GM19351 (cell line): ENCODE results near the gene PAN2.
"Not testable (repeated sequence)": the region's sequence is repeated elsewhere in the genome, so short reads cannot be mapped to it uniquely, and the experiment has no call there.

Experiments
- ATAC-seq: cut with Tn5 transposase; IDR thresholded peaks from one replicate; pipeline ENCODE4 v1.9.1; 2021; ENCODE audit warnings: mild to moderate bottlenecking, moderate library complexity; ENCODE audit not compliant: unreplicated experiment

Gene PAN2

GRCh38 chr12:56308714-56309113 is 25.1 kb downstream of the PAN2 start:
- no peak for ATAC-seq

DNA sequence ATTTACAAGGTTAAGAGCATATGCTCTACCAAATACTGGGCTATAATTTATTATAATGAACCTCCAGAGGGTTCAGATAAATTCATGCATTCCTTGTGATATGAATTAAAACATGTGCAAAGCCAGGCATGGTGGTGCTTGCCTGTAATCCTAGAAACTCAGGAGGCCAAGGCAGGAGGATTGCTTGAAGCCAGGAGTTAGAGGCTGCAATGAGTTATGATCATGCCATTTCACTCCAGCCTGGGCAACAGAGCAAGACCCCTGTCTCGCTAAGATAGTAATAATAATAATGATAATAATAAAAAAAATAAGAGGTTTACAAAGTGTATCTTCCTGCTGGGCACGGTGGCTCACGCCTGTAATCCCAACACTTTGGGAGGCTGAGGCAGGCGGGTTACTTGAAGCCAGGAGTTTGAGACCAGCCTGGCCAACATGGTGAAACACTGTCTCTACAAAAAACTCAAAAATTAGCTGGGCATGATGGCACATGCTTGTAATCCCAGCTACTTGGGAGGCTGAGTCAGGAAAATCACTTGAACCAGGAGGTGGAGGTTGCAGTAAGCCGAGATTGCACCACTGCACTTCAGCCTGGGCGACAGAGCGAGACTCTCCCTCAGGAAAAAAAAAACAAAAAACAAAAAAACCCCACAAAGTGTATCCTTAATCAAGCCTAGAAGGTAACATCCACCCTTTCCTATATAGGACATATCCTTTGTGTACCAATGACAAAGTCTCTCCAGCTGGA is 26.4 kb downstream of the PAN2 start:
- no peak for ATAC-seq

DNA sequence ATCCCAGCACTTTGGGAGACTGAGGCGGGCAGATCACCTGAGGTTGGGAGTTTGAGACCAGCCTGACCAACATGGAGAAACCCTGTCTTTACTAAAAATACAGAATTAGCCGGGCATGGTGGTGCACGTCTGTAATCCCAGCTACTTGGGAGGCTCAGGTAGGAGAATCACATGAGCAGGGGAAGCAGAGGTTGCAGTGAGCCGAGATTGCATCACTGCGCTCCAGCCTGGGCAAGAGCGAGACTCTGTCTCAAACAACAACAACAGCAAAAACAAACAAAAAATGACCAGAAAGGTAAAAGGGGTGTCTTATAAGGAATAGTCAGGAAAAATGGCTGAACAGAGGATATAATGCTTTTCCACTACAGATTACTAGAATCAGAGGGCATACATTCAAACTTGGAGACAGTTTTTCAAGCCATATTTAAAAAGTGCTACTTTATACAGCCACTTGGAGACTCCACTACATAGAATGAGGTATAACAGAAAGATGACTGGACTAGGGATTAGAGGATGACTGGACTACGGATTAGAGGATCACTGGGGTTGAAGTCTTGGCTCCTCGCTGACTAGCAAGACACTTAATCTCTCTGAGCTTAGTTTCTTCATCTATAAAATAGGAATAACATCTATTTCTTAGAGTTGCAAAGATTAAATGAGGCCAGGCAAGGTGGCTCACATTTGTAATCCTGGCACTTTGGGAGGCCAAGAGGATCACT is 28.8 kb downstream of the PAN2 start:
- no peak for ATAC-seq

- no peak for ATAC-seq
Measured at GRCh38 chr12:56304276-56304675, 29.5 kb downstream of the PAN2 start.

DNA sequence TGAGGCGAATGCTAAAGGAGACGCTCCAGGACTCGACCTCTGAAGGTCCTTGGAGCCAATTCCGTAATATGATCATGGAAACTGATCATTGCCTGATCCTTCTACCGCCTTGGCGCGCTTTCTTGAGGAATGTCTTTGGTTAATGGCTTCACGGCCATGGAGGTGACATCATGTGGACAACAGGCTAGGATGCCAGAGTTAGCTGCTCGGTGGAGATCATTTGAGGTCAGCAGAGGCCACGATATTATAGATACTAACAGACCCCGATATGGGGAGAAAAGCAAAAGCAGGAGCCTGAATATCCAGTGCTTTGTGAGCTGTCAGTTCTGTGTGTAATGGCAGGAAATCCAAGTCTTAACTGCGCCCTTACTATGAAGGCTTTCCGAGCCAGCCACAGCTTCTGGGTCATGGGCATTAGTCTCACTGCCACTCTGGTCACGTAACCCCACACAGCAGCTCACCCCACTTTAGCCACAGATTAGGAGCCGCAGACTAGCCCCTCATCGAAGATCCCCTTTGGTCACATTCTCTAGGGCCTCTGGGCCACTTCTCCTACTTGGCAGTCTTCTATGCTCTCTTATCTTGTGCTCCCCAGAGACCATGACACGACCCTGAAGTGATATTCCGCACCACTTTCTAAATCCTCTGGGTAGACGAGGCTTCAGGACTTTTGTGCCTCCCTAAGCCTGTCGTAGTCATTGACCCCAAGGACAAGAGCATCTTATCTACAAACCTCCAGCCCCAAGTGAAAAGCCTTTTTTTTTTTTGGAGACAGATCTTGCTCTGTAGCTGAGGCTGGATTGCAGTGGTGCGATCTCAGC is 32.9 kb downstream of the PAN2 start:
- ATAC-seq: no peak

- peak; percentile 93 for ATAC-seq
Measured at GRCh38 chr12:56299853-56300643, 33.8 kb downstream of the PAN2 start, which contains the start of gene CS. Gene CS, minus strand, starts transcription at chr12:56300330. Its CDS starts 129 bp downstream, at chr12:56300201.

GRCh38 chr12:56299308-56299852 is 34.4 kb downstream of the PAN2 start:
- no peak for ATAC-seq

DNA sequence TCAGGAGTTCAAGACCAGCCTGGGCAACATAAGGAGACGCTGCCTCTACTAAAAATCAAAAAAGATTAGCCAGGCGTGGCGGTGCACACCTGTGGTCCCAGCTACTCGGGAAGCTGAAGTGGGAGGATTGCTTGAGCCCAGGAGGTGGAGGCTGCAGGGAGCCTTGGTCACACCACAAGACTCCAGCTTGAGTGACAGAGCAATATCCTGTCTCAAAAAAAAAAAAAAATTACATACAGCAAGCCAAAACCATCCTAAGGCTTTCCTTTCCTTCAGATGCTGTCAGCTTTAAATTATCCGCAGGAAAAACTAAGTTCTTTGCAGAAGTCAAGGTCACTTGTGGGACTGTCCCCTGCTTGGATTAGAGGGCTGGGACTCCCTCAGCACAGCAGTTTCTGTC is 35.0 kb downstream of the PAN2 start:
- ATAC-seq: no peak

DNA sequence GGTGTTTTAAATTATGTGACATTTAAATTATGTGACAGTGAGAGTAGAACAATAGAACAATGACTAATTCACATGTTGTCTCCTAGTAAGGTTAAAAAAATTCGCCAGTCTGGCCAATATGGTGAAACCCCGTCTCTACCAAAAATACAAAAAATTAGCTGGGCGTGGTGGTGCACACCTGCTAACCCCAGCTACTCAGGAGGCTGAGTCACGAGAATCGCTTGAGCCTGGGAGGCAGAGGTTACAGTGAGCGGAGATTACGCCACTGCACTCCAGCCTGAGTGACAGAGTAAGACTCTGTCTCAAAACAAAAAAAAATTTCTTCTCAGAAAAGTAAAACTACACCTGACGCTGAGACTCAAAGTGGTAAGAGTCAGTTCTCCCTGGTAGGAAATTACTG is 36.4 kb downstream of the PAN2 start:
- ATAC-seq: no peak

DNA sequence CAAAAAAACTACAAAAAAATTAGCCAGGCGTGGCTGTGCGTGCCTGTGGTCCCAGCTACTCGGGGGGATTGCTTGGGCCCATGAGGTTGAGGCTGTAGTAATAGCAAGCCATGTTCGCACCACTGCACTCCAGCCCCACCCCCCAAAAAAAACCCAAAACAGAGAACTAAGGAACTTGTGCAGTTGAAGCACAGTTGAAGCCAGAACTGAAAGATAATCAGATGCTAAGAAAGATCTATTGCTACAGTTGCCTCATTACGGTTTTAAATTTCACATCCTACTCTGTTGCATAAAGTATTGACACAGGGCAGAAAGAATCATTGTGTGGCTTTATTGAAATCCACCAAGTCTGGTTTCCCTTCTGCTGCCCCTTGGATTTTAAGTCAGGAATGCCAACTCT is 37.5 kb downstream of the PAN2 start:
- ATAC-seq: no peak

DNA sequence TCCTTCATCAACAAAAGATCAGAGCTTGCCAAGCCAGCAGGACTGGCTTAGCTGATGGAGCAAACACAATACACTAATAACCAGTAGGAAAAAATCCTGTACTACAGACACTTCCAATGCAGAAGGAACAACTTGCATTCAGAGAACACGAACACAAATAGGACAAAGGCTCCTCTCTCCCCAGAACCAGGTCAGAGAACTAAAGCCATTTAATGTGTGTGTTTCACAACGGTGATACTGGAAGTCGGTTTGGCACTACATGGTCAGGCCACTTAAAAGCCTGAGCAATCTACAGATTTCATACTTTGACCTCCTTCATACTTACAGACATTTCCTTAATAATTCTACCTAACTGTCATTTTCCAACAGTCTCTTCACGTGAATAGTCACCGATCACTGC is 40.0 kb downstream of the PAN2 start:
- no peak for ATAC-seq

DNA sequence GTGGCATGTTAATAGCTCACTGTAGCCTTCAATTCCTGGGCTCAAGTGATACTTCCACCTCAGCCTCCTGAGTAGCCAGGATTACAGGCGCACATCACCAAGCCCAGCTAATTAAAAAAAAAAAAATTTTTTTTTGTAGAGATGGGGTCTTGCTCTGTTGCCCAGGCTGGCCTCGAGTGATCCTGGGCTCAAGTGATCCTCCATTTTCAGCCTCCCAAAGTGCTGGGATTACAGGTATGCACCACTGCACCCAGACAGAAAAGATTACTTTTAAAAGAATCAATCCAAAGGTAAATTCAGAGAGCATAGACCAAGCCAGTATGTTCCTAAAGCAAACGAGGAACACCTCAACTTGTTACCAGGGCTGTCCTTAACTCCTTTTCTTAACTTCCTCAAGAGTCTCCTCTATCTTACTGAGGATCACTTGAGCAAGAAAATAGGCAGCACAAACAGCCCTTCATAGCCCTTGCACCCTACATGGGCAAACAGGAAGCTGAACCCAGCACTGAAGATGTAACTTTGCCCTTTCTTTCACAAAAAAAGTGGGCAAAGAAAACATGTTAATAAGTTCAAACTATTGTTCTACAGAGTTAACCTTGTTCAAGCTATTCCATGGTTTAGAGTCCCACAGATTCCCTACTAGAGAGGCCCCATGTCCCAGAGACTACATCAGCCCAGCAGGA is 45.0 kb downstream of the PAN2 start:
- no peak for ATAC-seq

DNA sequence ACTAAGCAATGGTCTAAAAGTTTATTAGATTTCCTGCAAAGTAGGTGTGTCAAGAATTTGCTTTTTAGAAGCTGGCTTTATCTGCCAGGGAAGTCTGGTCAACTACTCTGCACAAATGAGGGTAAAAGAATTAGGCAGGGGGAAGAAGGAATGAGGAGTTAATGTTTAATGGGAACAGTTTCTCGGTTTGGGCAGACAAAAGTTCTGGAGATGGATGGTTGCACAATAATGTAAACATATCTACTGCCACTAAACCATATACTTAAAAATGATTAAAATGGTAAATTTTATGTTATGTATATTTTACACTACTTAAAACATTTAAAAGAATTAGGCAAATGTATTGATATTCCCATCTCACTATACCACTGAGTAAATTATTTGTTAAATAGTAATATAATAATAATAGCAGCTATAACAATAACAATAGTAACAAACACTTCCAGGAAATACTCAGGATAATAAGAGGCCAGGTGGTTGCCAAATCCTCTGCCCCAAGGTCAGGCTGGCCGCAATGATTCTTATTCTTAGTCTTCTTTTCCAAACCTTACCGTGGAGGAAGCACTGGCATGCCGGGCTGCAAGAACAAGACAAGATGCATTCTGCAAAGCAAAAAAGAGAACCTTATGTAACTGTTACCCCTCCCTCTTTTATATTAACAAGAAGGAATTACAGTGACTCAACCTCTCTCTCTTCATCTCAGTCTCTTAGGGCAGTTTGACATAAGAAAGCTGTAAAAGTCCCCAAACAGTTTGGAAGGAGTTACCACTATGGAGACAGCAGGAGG is 47.6 kb downstream of the PAN2 start:
- ATAC-seq: no peak

GRCh38 chr12:56284263-56284662 is 49.5 kb downstream of the PAN2 start:
- ATAC-seq: not testable (repeated sequence)

GRCh38 chr12:56282579-56282978 is 51.2 kb downstream of the PAN2 start:
- ATAC-seq: no peak

- ATAC-seq: no peak
Measured at GRCh38 chr12:56282030-56282429, 51.8 kb downstream of the PAN2 start.

DNA sequence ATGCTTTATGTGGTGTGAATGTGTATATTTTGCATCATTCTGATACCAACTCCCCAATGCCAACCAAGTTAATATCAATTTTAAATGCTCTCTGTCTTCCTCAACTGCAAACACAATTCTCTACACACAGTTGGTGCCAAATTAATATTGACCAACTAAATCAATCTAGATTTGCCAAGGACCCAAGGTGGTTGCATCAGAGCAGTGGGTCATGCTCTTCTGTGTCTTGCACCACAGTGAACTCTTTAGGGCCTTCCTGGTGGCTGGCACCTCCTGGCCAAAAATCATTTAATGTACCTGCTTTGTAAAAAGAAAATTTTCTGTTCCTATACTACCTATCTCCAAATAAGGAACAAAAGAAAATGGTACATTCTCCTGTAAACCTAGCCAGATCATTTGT is 53.0 kb downstream of the PAN2 start:
- no peak for ATAC-seq

- no peak for ATAC-seq
Measured at GRCh38 chr12:56278905-56279304, 54.9 kb downstream of the PAN2 start.

GRCh38 chr12:56274299-56274698 is 59.5 kb downstream of the PAN2 start:
- ATAC-seq: no peak
